CD4-positive, alpha-beta memory T cell (primary cell): ENCODE data around the gene ZDHHC11B. TPM values are rescaled to one million over a fixed set of nuclear protein-coding genes. Genes with fewer than 3 reads are reported as not detected.
"Not testable (repeated sequence)": the region's sequence is repeated elsewhere in the genome, so short reads cannot be mapped to it uniquely, and the experiment has no call there.

Source experiments
- CTCF ChIA-PET: fragments of 350-600 bp; sonication (Branson Sonifier 250); formaldehyde crosslinking; loops from one replicate; lab custom pipeline; 2021; ENCODE audit warnings: inconsistent platforms; ENCODE audit not compliant: partially characterized antibody; lab: Charles Lee
- POLR2A ChIA-PET: fragments of 350-600 bp; sonication (Branson Sonifier 250); formaldehyde crosslinking; loops from one replicate; lab custom pipeline; 2021; ENCODE audit not compliant: partially characterized antibody; lab: Charles Lee
- DNase-seq, 5 donors: peaks; one replicate each; pipeline versions ENCODE4 v3.0.0 to v3.0.0-alpha.2; 2020 to 2022; ENCODE audit warnings: mixed read lengths in 1 of 5
- H3K27ac ChIP-seq: one replicate; pipeline ENCODE4 v1.7.0; 2013; ENCODE audit warnings: low read depth, low read length
- H3K27me3 ChIP-seq: 2 replicates; pipeline ENCODE4 v1.7.0; 2013; ENCODE audit warnings: mild to moderate bottlenecking, low read length, moderate library complexity; ENCODE audit not compliant: insufficient read depth
- H3K36me3 ChIP-seq: 2 replicates; pipeline ENCODE4 v1.7.0; 2013; ENCODE audit warnings: mild to moderate bottlenecking, low read length, moderate library complexity; ENCODE audit not compliant: insufficient read depth
- H3K4me1 ChIP-seq: 2 replicates; pipeline ENCODE4 v1.7.0; 2013; ENCODE audit warnings: mild to moderate bottlenecking, low read length, moderate library complexity; ENCODE audit not compliant: insufficient read depth
- H3K4me3 ChIP-seq, 2 donors: one replicate each; pipeline ENCODE4 v1.7.0; 2013; ENCODE audit warnings: low read length in 2 of 2, mild to moderate bottlenecking in 1 of 2
- H3K9me3 ChIP-seq, 2 donors: one replicate each; pipeline ENCODE4 v1.7.0; 2013; ENCODE audit warnings: low read length in 2 of 2, control low read depth in 1 of 2; ENCODE audit not compliant: control insufficient read depth in 1 of 2
- H3K27ac Mint-ChIP-seq, 7 donors: one replicate each; pipeline ENCODE4 v1.8.0; 2020 to 2021; ENCODE audit warnings: mixed read lengths in 7 of 7, mild to moderate bottlenecking in 6 of 7, inconsistent platforms in 3 of 7, moderate library complexity in 3 of 7
- H3K27me3 Mint-ChIP-seq, 2 donors: one replicate each; pipeline ENCODE4 v1.8.0; 2020 to 2021; ENCODE audit warnings: mixed read lengths in 2 of 2
- H3K36me3 Mint-ChIP-seq, 2 donors: one replicate each; pipeline ENCODE4 v1.8.0; 2020 to 2021; ENCODE audit warnings: mixed read lengths in 2 of 2, inconsistent platforms in 1 of 2, mild to moderate bottlenecking in 1 of 2
- H3K4me1 Mint-ChIP-seq, 4 donors: one replicate each; pipeline ENCODE4 v1.8.0; 2020 to 2021; ENCODE audit warnings: mixed read lengths in 4 of 4, mild to moderate bottlenecking in 1 of 4
- H3K4me3 Mint-ChIP-seq, 8 donors: one replicate each; pipeline ENCODE4 v1.8.0; 2020 to 2021; ENCODE audit warnings: mixed read lengths in 8 of 8, mild to moderate bottlenecking in 7 of 8, moderate library complexity in 6 of 8, inconsistent platforms in 3 of 8
- H3K9me3 Mint-ChIP-seq, 8 donors: one replicate each; pipeline ENCODE4 v1.8.0; 2020 to 2021; ENCODE audit warnings: mixed read lengths in 8 of 8, mild to moderate bottlenecking in 5 of 8, inconsistent platforms in 3 of 8, moderate library complexity in 1 of 8
- intact Hi-C: fragments of 100-400 bp; cut with micrococcal nuclease; formaldehyde crosslinking; loops from one replicate; pipeline ENCODE4 v1.15.1; 2023
- polyA plus RNA-seq, 2 donors: library from polyadenylated mRNA; unstranded; fragments of 300-500 nt; fragmentation: Illumina TruSeq; gene quantifications; one replicate each; pipeline ENCODE4 v1.2.3, GENCODE V29; 2021
- total RNA-seq, 2 experiments: library from RNA; stranded (reverse); gene quantifications; one replicate each; pipeline ENCODE4 v1.2.3, GENCODE V29; 2021

ZDHHC11B gene
- total and polyA plus RNA-seq, 4 experiments from 2014 or later, result 0.75 to 8.1 (median 8.0) TPM; not detected in 1

DNA sequence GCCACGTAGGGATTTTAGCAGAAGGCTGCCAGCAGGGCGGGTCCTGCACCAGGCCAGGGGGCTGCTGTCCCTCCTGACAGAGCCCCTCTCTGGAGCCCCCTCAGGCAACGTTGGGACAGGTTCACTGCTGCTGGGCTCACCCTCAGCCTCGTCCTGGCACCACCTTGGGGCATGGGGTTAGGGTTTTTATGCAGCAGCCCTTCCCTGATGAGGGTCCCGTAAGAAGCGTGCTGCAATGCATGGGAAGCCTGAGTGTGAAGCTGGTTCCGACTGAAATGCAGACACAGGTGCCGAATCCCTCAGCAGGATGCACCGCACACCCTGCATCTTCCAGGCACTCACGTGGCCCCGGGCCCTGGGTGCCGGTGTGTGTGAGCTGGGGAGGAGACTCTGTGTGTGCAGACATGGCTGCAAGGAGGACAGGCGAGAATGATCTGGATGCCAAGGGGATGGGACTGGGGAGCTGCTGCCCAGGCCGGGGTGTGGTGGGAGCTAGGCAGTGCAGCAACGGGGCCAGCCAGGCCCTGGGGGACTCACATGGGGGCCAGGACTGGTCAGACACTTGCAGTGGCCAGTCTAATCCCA lies 27.1 kb downstream of the ZDHHC11B start:
- Mint-ChIP-seq H3K27ac (peak overlapping the region; percentile 82 to 97 (median 93)), H3K9me3 (no peaks in the 10 kb centered on the region), H3K36me3 (peaks cover 0 to 4% of the 10 kb centered on the region in 2 donors), H3K4me3 (peak overlapping the region in 6 of 8 donors; percentile 24 to 70 (median 34)), H3K4me1 (peaks cover 13 to 42% (median 27%) of the 10 kb centered on the region in 4 donors), H3K27me3 (no peaks in the 10 kb centered on the region)
- H3K27ac ChIP-seq, result peak overlapping the region; percentile 65
- H3K4me1 ChIP-seq, result peaks cover 27% of the 10 kb centered on the region
- ChIA-PET POLR2A (interaction anchor here (0.8 kb wide), 1 partner anchor 135 kb away, joined by 4 read pairs; the partner anchor contains the start of genes BRD9 and TRIP13), CTCF (interaction anchor here (0.8 to 2.1 kb wide), 3 partner anchors 86 to 383 kb away, joined by 3 to 5 read pairs (median 3); no protein-coding TSS in a partner anchor)
- no peaks in the 10 kb centered on the region for H3K36me3 ChIP-seq
- DNase-seq, result no peak
- intact Hi-C loops, result no loop called here
- no peaks in the 10 kb centered on the region for H3K27me3 ChIP-seq
- no peaks in the 10 kb centered on the region for H3K9me3 ChIP-seq
- H3K4me3 ChIP-seq, result no peak overlapping the region

- H3K27ac ChIP-seq, result no peak overlapping the region
- POLR2A ChIA-PET, result no interaction called here
- Mint-ChIP-seq H3K27me3 (no peaks in the 10 kb centered on the region), H3K27ac (peak overlapping the region; percentile 72 to 97 (median 86)), H3K9me3 (no peaks in the 10 kb centered on the region), H3K4me3 (peak overlapping the region in 2 of 8 donors; percentile 20 to 32), H3K4me1 (peaks cover 13 to 40% (median 27%) of the 10 kb centered on the region in 4 donors), H3K36me3 (peaks cover 0 to 4% of the 10 kb centered on the region in 2 donors)
- peak in 4 of 5 donors; percentile 22 to 59 (median 46) for DNase-seq
- CTCF ChIA-PET, result no interaction called here
- intact Hi-C loops, result no loop called here
- no peak overlapping the region for H3K4me3 ChIP-seq
- H3K4me1 ChIP-seq, result peaks cover 27% of the 10 kb centered on the region
- no peaks in the 10 kb centered on the region for H3K36me3 ChIP-seq
- H3K9me3 ChIP-seq, result no peaks in the 10 kb centered on the region
- no peaks in the 10 kb centered on the region for H3K27me3 ChIP-seq
Observed at GRCh38 chr5:756865-757345, 27.6 kb downstream of the ZDHHC11B start.

DNA sequence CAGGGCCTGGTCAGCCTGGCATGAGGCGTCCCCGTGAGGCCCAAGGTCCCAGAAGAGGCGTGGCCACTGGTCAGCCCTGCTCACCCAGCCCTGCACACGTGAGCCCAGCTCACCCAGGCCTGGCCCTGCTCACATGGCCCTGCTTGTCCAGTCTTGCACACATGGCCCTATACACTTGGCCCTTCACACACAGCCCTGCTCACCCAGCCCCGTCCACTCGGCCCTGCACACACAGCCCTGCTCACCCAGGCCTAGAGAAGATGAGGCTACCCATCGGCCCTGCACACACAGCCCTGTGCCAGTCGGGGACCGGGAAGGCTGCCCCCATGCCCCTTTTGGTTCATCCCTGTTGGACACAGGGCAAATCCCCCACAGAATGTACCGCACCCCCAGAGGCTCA lies 28.4 kb downstream of the ZDHHC11B start:
- Histone ChIP-seq H3K9me3 (no peaks in the 10 kb centered on the region), H3K36me3 (no peaks in the 10 kb centered on the region), H3K4me3 (no peak overlapping the region), H3K27ac (no peak overlapping the region), H3K4me1 (peaks cover 27% of the 10 kb centered on the region), H3K27me3 (no peaks in the 10 kb centered on the region)
- H3K27me3 Mint-ChIP-seq, result no peaks in the 10 kb centered on the region
- ChIA-PET CTCF (no interaction called here), POLR2A (no interaction called here)
- H3K36me3 Mint-ChIP-seq, result peaks cover 0 to 4% of the 10 kb centered on the region in 2 donors
- peak overlapping the region; percentile 52 to 97 (median 86) for H3K27ac Mint-ChIP-seq
- no peaks in the 10 kb centered on the region for H3K9me3 Mint-ChIP-seq
- peaks cover 13 to 39% (median 26%) of the 10 kb centered on the region in 4 donors for H3K4me1 Mint-ChIP-seq
- no peak for DNase-seq
- no peak overlapping the region for H3K4me3 Mint-ChIP-seq
- intact Hi-C loops, result no loop called here

- intact Hi-C loops, H3K4me3 ChIP-seq, H3K9me3 ChIP-seq, DNase-seq, H3K36me3 Mint-ChIP-seq, POLR2A ChIA-PET, CTCF ChIA-PET, H3K36me3 ChIP-seq, H3K9me3 Mint-ChIP-seq, H3K27me3 ChIP-seq, H3K27me3 Mint-ChIP-seq, H3K27ac ChIP-seq: not testable (repeated sequence)
- Mint-ChIP-seq H3K4me1 (peaks cover 11 to 35% (median 20%) of the 10 kb centered on the region in 4 donors), H3K4me3 (peak overlapping the region in 2 of 8 donors; percentile 51 to 54), H3K27ac (peak overlapping the region; percentile 62 to 95 (median 84))
- peaks cover 22% of the 10 kb centered on the region for H3K4me1 ChIP-seq
Observed at GRCh38 chr5:754143-754632, 30.3 kb downstream of the ZDHHC11B start.

DNA sequence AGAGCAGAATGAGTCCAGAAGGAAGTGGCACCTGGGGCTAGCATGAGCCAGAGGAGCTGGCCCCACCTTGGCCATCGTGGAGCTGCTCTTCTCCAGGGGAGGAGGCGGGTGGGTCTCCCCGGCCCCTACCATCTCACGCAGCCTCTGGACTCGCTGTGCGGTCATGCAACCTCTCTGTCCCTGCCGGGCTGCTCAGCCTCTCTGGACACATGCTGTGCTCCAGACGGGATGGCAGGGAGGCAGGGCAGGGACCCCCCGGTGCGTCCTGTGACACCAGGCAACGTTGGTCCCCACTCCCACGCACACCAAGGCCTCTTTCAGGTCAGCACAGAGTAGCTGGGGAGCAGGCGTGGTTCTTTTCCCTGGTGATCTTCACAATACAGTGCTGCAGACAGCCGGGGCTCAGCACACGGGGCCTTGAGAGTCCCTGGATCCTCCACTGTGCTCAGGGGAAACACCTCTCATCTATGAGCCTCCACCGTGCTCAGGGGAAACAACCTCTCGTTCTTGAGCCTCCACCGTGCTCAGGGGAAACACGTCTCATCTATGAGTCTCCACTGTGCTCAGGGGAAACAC lies 30.9 kb downstream of the ZDHHC11B start:
- H3K36me3 ChIP-seq, POLR2A ChIA-PET, H3K9me3 ChIP-seq, H3K27me3 ChIP-seq, DNase-seq, H3K9me3 Mint-ChIP-seq, H3K36me3 Mint-ChIP-seq, H3K4me3 ChIP-seq, H3K27ac ChIP-seq, H3K27me3 Mint-ChIP-seq, CTCF ChIA-PET, intact Hi-C loops: not testable (repeated sequence)
- peak overlapping the region in 2 of 8 donors; percentile 51 to 54 for H3K4me3 Mint-ChIP-seq
- H3K4me1 Mint-ChIP-seq, result peaks cover 6 to 30% (median 17%) of the 10 kb centered on the region in 4 donors
- H3K4me1 ChIP-seq, result peaks cover 17% of the 10 kb centered on the region
- H3K27ac Mint-ChIP-seq, result peak overlapping the region in 6 of 7 donors; percentile 62 to 95 (median 78)

GRCh38 chr5:752532-753115 lies 31.9 kb downstream of the ZDHHC11B start:
- H3K9me3 Mint-ChIP-seq, POLR2A ChIA-PET, intact Hi-C loops, DNase-seq, CTCF ChIA-PET, H3K27me3 ChIP-seq, H3K27ac ChIP-seq, H3K4me3 ChIP-seq, H3K27me3 Mint-ChIP-seq, H3K9me3 ChIP-seq, H3K36me3 Mint-ChIP-seq, H3K27ac Mint-ChIP-seq, H3K4me1 ChIP-seq, H3K36me3 ChIP-seq, H3K4me3 Mint-ChIP-seq: not testable (repeated sequence)
- peaks cover 6 to 20% (median 11%) of the 10 kb centered on the region in 4 donors for H3K4me1 Mint-ChIP-seq

DNA sequence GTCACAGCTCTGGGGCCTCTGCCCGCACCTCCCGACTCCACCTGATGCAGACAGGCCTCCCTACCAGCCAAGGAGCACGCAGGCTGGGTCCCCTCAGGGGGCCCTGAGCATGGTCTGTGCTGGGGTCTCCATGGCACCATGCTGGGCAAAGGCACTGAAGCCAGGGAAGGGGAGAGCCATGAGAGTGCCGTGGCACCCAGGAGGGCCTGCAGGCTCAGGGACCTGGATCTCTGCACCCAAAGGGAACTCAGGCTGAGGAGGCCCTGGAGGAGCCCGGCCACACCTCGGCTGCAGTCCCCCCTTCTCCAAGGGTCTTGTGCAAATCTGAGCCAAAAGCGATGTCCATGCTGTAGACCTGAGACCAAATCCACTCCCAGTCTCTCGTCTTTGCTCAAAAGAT lies 32.5 kb downstream of the ZDHHC11B start:
- DNase-seq, H3K36me3 ChIP-seq, intact Hi-C loops, H3K9me3 Mint-ChIP-seq, H3K4me1 ChIP-seq, H3K27me3 Mint-ChIP-seq, H3K27ac Mint-ChIP-seq, H3K27ac ChIP-seq, H3K27me3 ChIP-seq, H3K4me3 ChIP-seq, H3K36me3 Mint-ChIP-seq, CTCF ChIA-PET, H3K9me3 ChIP-seq, POLR2A ChIA-PET, H3K4me3 Mint-ChIP-seq: not testable (repeated sequence)
- H3K4me1 Mint-ChIP-seq, result peaks cover 3 to 13% (median 8%) of the 10 kb centered on the region in 4 donors
